Ovary (tissue), 9 donors: Measurements from ENCODE around the gene GPC6. TPM values are rescaled to one million over a fixed set of nuclear protein-coding genes. Genes with fewer than 3 reads are reported as not detected.
"Not testable (repeated sequence)": the region's sequence is repeated elsewhere in the genome, so short reads cannot be mapped to it uniquely, and the experiment has no call there.

Source experiments
- DNase-seq, 5 donors: peaks; one replicate each; pipeline ENCODE4 v3.0.0-alpha.2; 2019 to 2020
- H3K27ac ChIP-seq, 2 donors: fragments of 200-600 bp; one replicate each; pipeline versions ENCODE4 v1.5.1 to v1.8.0; 2019 to 2022
- H3K27me3 ChIP-seq: fragments of 200-600 bp; one replicate; pipeline ENCODE4 v1.8.0; 2022
- H3K36me3 ChIP-seq: fragments of 200-600 bp; sonication (generic); one replicate; pipeline ENCODE4 v1.5.1; 2019
- H3K4me1 ChIP-seq: one replicate; pipeline ENCODE4 v1.8.1; 2013; ENCODE audit warnings: mild to moderate bottlenecking, moderate library complexity; ENCODE audit not compliant: insufficient read depth
- H3K4me3 ChIP-seq: fragments of 200-600 bp; sonication (generic); one replicate; pipeline ENCODE4 v1.5.1; 2017
- H3K9me3 ChIP-seq, 2 donors: fragments of 200-600 bp in 1 of 2; sonication (generic) in 1 of 2; one replicate each; pipeline versions ENCODE4 v1.5.1 to v1.8.1; 2013 to 2019; ENCODE audit warnings: mild to moderate bottlenecking in 1 of 2, moderate library complexity in 1 of 2
- EP300 ChIP-seq: sonication (generic); formaldehyde crosslinking; IDR thresholded peaks from one replicate; pipeline ENCODE4 v1.6.1; 2017; ENCODE audit warnings: antibody characterized with exemption
- POLR2A ChIP-seq: fragments of 450-650 bp; IDR thresholded peaks from one replicate; pipeline ENCODE4 v1.6.1; 2017; ENCODE audit warnings: antibody characterized with exemption, mild to moderate bottlenecking, moderate library complexity
- WGBS, 3 donors: extraction: QIAGEN DNeasy Blood & Tissue Kit in 1 of 3; methylation state at CpG; one replicate each; pipeline versions ENCODE4 v1.1.5 to v1.1.7; 2013 to 2017; 5-methylcytosine and 5-hydroxymethylcytosine counted together
- intact Hi-C, 4 donors: fragments of 100-400 bp; cut with DNase I; formaldehyde crosslinking; loops; one replicate each; pipeline versions ENCODE4 v1.11.0 to v1.15.1; 2022 to 2023
- polyA plus RNA-seq, 2 donors: library from polyadenylated mRNA; stranded (reverse); fragments of 200-250 nt in 1 of 2; fragments of 350-450 nt in 1 of 2; fragmentation: Illumina TruSeq in 1 of 2; extraction: RNeasy Lipid Tissue Mini Kit (QIAGEN cat#74804) in 1 of 2; gene quantifications; one replicate each; pipeline ENCODE4 v1.2.3, GENCODE V29; 2013 to 2014
- total RNA-seq, 7 donors: library from RNA; depleted of rRNA in 2 of 7; stranded (reverse); fragments of >200 nt in 2 of 7; fragmentation: NEBNext Ultra II Directional in 3 of 7; extraction: Animal tissue kit (Norgen Biotek cat#: 25700) in 3 of 7; gene quantifications; one replicate each; pipeline versions ENCODE4 v1.1.0 to v1.2.4, GENCODE V29; 2016 to 2023
- TF ChIP-seq, protein P1 (sequence below), 3 donors: fragments of 450-650 bp in 2 of 3; fragments of 200-600 bp in 1 of 3; IDR thresholded peaks; one replicate each; pipeline versions ENCODE4 v1.5.1 to v1.8.0; 2016 to 2022; ENCODE audit warnings: antibody characterized with exemption in 3 of 3, mild to moderate bottlenecking in 1 of 3
- donor health status: DM: no; HTN: no; CAD: no; lungs with moderate emphysema.
- donor health status: DM: no; HTN: no; CAD: no.
- donor health status: Bipolar disorder and iron deficiency.
- donor health status: DM: yes; HTN: yes; CAD: no.
- donor health status: DM: no; HTN: no; CAD: no.
- donor health status: DM: yes; HTN: yes; CAD: no.

GPC6 gene
- total and polyA plus RNA-seq, 9 donors = 4.3 to 22.3 (median 17.9) TPM

DNA sequence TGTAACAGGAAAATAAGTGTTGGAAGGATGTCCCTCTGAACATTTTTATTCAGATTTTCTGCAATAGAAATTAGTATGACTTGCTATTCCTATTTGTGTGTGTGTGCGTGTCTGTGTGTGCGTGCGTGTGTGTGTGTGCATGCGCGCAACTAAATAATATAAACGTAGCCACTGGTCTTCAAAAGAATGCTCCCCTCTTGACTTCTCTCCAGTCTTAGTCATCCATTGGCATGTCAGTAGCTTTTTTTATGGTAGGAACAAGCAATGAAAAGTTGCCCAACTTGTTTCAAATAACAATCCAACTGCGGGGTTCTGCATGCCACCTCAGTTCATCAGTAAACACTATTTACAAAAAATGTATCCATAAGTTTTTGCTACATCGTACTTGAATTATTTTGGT, 249.6 kb downstream of the GPC6 start:
- no peaks in the 10 kb centered on the region for H3K9me3 ChIP-seq
- H3K27me3 ChIP-seq = no peaks in the 10 kb centered on the region
- 78 to 86% (median 84%) methylated on average over 8 of the region's 8 CpGs for WGBS, 3 donors
- H3K4me3 ChIP-seq = no peak overlapping the region
- intact Hi-C loops = no loop called here
- TF ChIP-seq POLR2A (no peak), EP300 (no peak)
- TF ChIP-seq, protein P1, sequence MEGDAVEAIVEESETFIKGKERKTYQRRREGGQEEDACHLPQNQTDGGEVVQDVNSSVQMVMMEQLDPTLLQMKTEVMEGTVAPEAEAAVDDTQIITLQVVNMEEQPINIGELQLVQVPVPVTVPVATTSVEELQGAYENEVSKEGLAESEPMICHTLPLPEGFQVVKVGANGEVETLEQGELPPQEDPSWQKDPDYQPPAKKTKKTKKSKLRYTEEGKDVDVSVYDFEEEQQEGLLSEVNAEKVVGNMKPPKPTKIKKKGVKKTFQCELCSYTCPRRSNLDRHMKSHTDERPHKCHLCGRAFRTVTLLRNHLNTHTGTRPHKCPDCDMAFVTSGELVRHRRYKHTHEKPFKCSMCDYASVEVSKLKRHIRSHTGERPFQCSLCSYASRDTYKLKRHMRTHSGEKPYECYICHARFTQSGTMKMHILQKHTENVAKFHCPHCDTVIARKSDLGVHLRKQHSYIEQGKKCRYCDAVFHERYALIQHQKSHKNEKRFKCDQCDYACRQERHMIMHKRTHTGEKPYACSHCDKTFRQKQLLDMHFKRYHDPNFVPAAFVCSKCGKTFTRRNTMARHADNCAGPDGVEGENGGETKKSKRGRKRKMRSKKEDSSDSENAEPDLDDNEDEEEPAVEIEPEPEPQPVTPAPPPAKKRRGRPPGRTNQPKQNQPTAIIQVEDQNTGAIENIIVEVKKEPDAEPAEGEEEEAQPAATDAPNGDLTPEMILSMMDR (IDR thresholded peaks at IDR 0.05) = no peak
- peaks cover 2% of the 10 kb centered on the region for H3K4me1 ChIP-seq
- H3K36me3 ChIP-seq = no peaks in the 10 kb centered on the region
- DNase-seq = no peak
- no peak overlapping the region for H3K27ac ChIP-seq

DNA sequence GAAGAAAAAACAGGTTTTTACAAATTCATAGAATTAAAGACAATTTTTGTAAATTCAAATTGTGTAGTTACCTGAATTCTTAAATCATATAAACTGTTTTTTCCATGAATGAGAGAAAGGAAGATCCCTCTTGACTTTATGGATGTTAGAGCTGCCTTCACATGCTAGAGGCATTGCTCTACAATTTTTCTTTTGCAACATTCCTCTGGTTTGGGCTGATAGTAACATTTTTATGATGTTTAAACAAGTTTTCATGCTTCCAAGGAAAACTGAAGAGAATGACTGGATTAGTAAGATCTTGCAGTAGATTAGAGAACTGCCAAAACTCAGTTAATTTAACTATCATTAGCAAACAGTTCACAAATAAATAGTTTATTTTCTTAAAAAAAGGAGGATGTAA, 250.6 kb downstream of the GPC6 start:
- DNase-seq = no peak
- no peaks in the 10 kb centered on the region for H3K36me3 ChIP-seq
- no peak overlapping the region for H3K4me3 ChIP-seq
- no peak overlapping the region for H3K27ac ChIP-seq
- intact Hi-C loops = no loop called here
- peaks cover 2% of the 10 kb centered on the region for H3K4me1 ChIP-seq
- no peaks in the 10 kb centered on the region for H3K27me3 ChIP-seq
- no peaks in the 10 kb centered on the region for H3K9me3 ChIP-seq
- TF ChIP-seq, protein P1 (IDR thresholded peaks at IDR 0.05) = no peak
- no peak for TF ChIP-seq POLR2A
- no peak for TF ChIP-seq EP300

DNA sequence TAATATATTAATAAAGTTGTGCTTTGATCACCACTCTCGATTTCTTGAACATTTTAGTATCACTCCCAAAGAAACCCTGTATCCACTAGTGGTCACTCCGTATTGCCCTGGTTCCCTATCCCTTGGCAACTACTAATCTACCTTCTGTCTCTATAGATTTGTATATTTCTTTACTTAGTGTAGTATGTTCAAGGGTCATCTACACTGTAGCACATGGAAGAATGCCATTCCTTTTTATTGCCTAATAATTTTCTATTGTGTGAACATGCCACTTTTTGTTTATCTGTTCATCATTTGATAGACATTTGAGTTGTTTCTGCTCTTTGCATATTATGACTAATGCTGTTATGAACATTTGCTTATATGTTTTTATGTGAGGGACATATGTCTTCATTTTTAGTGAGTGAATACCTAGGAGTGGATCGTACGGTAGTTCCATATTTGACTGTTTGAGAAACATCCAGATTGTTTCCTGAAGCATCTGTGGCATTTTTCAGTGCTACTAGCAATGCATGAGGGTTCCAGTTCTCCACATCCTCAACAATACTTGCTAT, 254.0 kb downstream of the GPC6 start:
- intact Hi-C loops = no loop called here
- TF ChIP-seq EP300 (no peak), POLR2A (no peak)
- TF ChIP-seq, protein P1 (IDR thresholded peaks at IDR 0.05) = no peak

DNA sequence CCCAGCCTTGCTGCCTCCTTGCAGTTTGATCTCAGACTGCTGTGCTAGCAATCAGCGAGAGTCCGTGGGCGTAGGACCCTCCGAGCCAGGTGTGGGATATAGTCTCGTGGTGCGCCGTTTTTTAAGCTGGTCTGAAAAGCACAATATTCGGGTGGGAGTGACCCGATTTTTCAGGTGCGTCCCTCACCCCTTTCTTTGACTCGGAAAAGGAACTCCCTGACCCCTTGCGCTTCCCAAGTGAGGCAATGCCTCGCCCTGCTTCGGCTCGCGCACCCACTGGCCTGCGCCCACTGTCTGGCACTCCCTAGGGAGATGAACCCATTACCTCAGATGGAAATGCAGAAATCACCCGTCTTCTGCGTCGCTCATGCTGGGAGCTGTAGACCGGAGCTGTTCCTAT, 269.5 kb downstream of the GPC6 start:
- H3K9me3 ChIP-seq, intact Hi-C loops, H3K36me3 ChIP-seq: not testable (repeated sequence)

More for the DNA sequence above, 254.0 kb downstream of the GPC6 start:
- DNase-seq = no peak
- no peaks in the 10 kb centered on the region for H3K9me3 ChIP-seq
- no peak overlapping the region for H3K4me3 ChIP-seq
- H3K36me3 ChIP-seq = no peaks in the 10 kb centered on the region
- H3K27me3 ChIP-seq = no peaks in the 10 kb centered on the region
- H3K4me1 ChIP-seq = peaks cover 2% of the 10 kb centered on the region
- no peak overlapping the region for H3K27ac ChIP-seq
- WGBS, 3 donors = 93 to 96% (median 96%) methylated on average over 4 of the region's 4 CpGs

DNA sequence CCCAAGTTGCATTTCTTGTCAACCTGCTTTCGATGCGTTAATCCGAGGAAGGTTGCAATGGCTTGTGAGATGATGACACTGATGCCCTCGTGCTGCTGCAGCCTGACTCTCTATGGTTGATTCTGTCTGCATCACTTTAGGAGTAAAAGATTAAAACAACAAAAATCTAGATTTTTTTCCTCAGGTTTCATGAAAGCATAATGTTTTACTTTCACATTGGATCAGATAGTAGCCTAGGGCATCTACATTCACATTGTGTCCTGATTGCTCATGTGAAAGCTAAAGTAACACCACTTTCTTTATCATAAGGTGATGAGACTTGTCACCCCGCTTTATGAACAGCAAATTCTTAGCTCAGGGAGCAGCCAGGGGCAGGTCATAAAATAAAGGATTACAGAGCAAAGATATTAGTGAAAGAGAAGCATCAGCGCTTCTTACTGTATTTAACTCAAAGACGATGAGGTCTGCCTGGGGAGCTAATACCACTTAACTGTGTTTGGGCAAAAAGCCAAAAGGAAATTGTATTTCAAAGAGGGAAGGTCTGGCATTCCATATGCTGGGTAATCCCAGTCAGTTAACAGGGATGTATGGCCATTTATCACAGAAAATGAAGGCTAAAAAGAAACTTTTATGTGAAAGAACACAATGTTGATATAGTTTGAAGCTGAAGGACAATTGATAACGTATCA, 270.5 kb downstream of the GPC6 start:
- Histone ChIP-seq H3K4me3 (no peak overlapping the region), H3K36me3 (no peaks in the 10 kb centered on the region), H3K9me3 (no peaks in the 10 kb centered on the region), H3K27me3 (no peaks in the 10 kb centered on the region), H3K4me1 (no peaks in the 10 kb centered on the region), H3K27ac (no peak overlapping the region)
- intact Hi-C loops = no loop called here
- no peak for TF ChIP-seq POLR2A
- TF ChIP-seq, protein P1 (IDR thresholded peaks at IDR 0.05) = no peak
- TF ChIP-seq EP300 = no peak
- no peak for DNase-seq
- WGBS, 3 donors = 81 to 90% (median 89%) methylated on average over 8 of the region's 8 CpGs

More for the DNA sequence above, 269.5 kb downstream of the GPC6 start:
- not testable (repeated sequence) for H3K27me3 ChIP-seq, DNase-seq, H3K27ac ChIP-seq, H3K4me1 ChIP-seq, H3K4me3 ChIP-seq
- WGBS, 3 donors = 91 to 92% (median 91%) methylated on average over 21 of the region's 21 CpGs
